Daoy (cell line): Measurements from ENCODE around the gene SUPT4H1. TPM values are rescaled to one million over a fixed set of nuclear protein-coding genes. Genes with fewer than 3 reads are reported as not detected.
"Not testable (repeated sequence)": the region's sequence is repeated elsewhere in the genome, so short reads cannot be mapped to it uniquely, and the experiment has no call there.

ENCODE experiments used
- DNase-seq: peaks from one replicate; pipeline ENCODE4 v3.0.0-alpha.2; 2015; ENCODE audit warnings: low read depth
- total RNA-seq: library from RNA; depleted of rRNA; stranded (reverse); fragments of >200 nt; shearing (Covaris generic); gene quantifications from 2 replicates; pipeline ENCODE4 v1.2.3, GENCODE V29; 2014

SUPT4H1 gene
- total RNA-seq, 1 experiment from 2014 or later: 50.2 TPM

DNA sequence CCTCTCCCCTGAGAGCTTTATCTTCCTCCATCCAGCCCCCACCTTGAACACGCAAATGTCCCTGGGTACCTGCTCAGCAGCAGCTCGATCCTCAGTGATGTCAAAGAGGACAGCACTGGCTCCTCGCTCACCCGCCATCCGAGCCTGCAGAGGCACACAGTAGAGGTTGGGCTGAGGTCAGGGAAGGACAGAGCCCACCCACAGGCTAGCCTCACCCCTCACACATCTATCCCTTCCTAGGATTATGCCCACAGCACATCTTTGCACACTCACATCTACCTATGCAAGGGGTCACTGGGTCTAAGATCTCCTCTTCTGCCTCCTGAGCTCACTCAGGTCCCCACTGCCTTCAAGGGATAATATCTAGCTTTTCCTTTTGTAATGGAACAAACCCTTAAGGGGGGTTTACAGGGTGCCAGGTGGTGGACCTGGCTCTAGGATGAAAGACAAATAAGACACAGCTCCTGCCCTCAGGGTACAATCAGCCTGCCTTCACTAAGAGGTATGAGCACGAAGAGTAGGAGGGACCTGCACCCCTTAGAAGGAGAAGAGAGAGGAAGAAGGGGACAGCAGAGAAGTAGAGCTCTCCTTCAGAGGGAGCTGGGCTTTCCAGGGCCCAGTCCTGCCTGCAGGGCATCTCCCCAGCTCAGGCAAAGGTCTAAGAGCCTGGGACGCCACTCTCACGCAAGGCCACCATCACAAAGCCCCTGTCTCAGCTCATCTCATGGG is 11.6 kb upstream of the SUPT4H1 start:
- DNase-seq: no peak

- DNase-seq: no peak
Measured at GRCh38 chr17:58362368-58363014, 10.5 kb upstream of the SUPT4H1 start.

DNA sequence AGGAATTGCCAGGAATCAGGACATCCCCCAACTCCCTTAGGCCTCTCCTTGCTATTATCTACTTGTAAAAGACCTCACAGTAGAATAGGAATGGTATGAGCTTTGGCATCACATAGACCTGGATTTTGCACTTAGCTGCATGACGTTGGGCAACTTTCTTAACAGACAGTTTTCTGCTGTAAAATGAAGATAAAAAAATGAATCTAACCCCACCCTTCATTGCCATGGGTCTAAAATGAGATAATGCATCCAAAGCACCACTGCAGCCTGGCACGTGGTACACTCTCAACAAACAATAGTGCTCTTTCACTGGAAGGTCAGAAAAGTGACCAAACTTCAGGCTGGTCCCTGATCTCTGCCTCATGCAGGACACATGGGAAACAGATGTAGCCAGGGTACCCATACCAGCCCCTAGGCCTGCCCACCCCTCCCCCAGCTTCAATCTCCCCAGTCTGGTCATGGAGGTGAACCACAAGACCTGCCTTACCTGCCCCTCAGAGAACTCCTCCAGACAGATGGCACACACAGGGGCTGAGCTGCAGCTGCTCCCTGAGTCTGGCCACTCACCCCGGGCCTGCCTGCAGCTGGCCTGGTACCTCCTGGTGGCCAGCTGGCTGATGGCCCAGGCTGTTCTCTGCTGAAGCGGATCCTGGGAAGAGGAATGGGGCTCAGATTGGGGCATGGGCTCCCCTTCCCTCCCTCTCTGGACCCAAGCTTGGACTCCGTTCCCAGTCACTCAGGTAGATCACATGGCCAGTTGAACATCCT is 8.5 kb upstream of the SUPT4H1 start:
- DNase-seq: no peak

DNA sequence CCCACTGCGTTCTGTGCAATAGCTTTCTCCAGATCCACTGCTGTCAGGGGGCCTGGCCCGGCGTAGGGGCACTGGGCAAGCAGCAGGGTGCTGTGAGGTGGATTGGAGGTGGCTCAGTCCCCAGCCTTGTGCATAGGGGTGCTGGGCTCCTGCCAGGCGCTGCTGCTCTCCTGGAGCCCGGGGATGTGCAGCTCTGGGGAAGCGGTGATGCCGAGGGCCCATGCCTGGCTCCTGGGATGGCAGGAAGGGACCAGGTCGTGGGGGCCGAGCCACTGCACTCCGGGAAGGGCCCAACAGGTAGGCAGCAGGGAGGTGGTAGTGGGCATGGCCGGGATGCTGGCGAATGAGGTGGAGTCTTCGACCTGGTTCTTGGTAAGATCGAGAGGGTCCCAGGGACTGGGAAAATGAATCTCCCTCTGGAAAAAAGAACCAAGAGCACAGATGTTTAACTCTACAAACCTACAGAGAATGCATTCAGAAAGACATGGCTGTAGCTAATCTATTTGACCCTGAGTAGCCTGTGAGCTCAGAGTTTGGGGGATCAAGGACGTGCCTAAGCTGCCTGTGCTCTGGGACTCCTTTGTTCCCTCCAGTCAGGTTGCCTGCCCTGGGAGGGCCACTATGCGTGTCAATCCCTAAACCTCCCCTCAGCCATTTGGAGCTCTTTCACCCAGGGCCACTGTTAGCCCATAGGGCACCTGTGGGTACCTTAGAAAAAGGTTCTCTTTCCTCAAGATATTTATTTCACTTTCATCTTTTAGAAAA is 6.6 kb upstream of the SUPT4H1 start:
- no peak for DNase-seq

DNA sequence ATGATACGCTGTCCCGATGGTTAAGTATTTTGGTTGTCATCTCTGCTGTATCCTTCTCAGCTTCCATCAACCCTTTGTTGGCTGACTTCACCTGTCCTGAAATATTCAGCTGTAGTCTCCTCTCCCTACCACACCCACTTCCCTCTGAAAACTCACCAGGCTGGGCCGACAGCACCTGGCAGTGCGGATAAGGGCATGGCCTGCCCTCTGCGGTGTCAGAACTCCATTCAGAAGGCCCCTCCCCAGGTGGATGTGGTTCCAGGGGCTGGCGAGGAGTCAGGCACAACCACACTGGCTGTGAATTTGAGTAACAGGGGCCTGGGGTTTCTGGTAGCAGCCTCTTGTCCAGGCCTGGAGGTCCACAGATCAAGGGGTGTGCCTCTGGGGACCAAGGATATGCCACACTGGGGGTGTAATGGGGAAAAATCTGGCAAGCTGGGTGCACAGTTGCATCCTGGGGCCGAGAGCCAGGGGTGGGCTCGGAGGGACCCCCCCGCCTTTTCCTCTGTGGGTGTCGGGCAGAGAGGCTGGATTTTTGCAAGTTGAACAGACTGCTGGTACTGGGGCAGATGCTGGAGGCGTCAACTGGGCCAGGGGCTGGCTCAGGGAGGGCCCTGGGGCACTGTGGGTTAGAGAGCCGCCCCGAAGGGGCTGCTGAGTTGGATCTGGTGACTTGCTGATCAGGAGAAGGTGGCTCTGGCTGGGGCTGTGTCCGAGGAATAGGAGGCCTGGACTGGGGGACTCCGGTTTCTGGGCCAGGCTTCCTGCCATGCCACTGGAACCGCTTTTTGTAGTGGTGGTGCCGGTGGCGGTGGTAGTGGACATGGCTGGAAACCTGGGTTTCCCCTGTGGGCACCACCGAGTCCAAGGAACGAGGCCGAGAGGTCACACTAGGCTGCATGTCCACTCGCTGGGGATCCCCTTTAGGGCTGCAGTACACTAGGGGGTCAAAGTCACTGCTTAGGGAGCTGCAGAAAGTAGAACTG is 5.6 kb upstream of the SUPT4H1 start:
- no peak for DNase-seq

DNA sequence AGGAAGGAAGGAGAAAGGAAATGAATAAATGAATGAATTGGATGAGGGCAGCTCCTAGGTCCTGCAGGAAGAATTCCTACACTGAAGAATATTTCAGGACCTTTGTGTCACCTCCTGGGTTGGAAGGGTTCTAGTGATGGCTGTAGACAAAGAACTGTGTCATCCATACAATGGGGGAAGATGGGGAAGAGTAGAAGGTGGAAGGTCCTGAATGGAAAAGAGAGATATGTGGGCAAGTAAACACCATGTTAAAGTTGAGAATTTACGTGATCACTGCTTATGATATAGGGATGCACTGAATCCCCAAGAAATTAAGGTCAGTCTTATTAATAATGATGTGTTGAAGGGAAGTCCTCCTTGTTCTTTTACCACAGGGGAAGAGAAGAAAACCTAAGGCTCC is 4.2 kb upstream of the SUPT4H1 start:
- DNase-seq: no peak

DNA sequence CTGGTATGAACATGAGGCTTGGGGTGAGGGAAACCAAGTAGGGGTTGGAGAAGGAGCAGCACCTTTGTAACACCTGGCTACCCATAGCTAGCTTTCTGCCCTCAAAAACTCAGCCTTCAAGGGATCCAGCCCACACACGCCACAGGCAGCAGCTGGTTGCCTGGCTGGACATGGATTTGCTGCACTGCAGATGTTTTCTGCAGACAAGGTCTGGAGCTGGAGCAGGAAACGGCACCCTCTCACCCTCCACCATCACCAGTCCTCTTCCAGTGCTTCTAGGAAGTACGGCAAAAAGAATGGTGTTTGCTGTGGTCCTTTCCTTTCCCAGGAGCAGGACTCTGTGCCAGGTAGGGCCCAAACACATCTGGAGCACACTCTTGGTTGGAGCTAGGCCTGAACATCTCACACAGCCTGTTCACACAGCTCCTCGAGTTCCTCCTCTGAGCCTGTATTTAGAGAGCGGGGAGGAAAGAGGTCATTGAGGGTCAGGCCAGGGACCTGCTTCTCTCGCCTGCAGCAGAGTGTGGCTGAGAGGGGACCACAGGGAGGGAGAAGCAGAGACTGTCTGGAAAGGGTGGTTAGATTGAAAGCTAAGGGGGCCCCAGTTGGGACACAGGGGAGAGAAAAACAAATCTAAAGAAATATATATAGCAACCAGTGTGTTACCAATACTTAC is 2.7 kb upstream of the SUPT4H1 start:
- DNase-seq: no peak

GRCh38 chr17:58353389-58353825 is 1.4 kb upstream of the SUPT4H1 start:
- DNase-seq: no peak

- no peak for DNase-seq
Measured at GRCh38 chr17:58352596-58353388, 791 bp upstream of the SUPT4H1 start.

DNA sequence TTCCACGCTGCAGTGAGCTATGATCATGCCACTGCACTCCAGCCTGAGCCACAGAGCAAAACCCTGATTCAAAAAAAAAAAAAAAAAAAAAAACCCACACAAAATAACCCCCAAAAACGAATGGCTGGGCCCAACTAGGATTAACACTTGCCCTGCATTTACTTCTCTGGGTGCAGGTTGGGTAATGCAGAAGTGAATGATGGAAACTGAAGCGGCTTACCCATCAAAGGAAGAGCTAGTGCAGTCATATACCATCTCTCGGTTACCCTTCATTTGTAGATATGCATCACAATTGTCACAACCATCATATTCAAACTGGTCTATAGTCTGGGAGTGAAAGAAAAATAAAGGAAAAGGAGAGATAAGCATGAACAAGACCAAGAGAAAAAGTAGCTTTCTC is 819 bp downstream of the SUPT4H1 start:
- no peak for DNase-seq

DNA sequence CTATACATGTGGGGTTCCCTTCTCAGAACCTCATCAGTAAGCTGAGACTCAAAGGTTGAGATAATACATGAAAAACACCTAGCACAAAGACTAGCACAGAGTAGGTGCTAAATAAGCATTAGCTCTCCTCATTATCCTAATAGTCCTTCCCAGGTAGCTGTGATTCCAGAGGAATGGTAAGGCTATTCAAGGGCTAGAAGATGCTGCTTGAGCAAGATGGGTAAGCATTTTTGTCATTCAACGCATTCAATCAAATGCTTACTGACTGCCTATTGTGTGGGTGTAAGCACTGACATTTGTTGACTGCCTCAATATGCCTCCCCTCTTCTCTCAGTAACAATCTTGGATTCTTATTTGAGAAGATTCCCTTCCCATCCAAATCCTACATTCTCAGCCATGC is 4.0 kb downstream of the SUPT4H1 start:
- DNase-seq: no peak

DNA sequence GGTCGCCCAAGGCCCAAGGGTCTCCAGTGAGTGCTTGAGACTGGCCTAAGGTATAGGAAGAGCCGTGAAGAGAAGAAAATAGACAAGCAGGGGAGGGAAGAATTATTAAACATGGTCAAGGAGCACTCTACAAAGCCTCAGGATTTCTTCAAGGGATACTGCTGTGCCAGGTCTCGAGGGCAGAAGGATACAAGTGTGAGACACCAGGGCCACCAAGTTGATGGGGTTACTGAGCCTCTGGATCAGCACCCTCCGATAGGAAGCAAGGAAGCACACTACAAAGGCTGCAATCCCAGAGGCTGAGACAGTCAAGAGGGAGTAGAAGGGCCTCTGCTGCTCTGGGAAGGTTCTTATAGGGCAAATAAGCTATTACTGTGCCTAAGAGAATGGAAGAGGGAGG is 6.5 kb downstream of the SUPT4H1 start:
- no peak for DNase-seq

- DNase-seq: no peak
Measured at GRCh38 chr17:58344791-58345157, 7.2 kb downstream of the SUPT4H1 start.

GRCh38 chr17:58344047-58344790 is 7.8 kb downstream of the SUPT4H1 start:
- no peak for DNase-seq

- DNase-seq: no peak
Measured at GRCh38 chr17:58343131-58343530, 8.9 kb downstream of the SUPT4H1 start.

- DNase-seq: no peak
Measured at GRCh38 chr17:58341861-58342475, 10.0 kb downstream of the SUPT4H1 start.

- DNase-seq: not testable (repeated sequence)
Measured at GRCh38 chr17:58341136-58341860, 10.7 kb downstream of the SUPT4H1 start.
